HG03066 (cell line): ENCODE data around the gene CDK5RAP3.
A peak's percentile ranks its signal among the peaks of the same experiment; 100 is the strongest.

Experiments used
- ATAC-seq: cut with Tn5 transposase; IDR thresholded peaks from one replicate; pipeline ENCODE4 v1.9.1; 2021; ENCODE audit warnings: low read depth; ENCODE audit not compliant: unreplicated experiment

Gene CDK5RAP3

DNA sequence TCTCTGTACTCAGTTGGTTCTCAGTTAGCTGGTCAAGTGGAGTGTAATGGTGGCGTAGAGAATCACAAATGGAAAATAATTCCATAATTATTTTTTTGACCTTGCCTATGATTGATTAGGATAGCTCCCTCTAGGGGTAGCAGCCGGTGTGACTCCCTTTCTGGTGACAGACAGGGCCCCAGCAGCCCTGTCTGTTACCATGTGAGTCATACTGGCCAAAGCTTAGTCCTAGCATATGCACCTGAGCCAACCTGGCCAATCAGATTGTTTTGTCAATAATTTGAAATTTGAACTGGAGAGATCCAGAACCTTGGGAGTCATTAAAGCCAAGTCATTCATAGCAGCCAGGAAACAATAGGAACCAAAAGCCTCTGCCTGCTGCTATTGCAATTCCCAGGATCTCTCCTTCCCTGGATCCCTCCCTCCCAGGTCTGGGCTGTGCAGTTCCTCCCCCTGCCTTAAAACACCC, 23.9 kb upstream of the CDK5RAP3 start:
- ATAC-seq, result no peak

DNA sequence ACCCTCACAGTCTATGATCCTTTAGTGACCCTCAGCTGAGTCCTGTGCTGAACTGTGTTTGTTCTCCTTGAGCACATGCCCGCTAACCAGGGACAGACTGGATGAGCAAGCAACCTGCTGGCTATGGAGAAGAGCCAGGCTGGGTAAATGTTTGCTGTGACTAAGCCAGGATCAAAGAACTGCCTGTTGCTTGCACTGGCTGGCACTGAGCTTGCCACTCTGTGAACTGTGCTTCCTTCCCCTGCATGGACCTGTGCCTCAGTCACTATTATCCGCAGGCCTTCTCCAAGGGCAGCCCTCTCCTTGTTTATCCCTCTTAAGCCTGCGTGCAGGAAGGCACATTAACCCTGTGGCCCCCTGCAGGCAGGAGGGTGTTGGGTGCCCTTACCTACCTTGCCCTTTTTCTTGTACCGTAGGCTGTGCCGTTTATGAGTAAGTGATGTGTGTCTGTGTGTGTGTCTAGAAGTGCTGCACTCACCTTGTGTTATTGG, 22.2 kb upstream of the CDK5RAP3 start:
- ATAC-seq, result no peak

- ATAC-seq, result peak; percentile 61
Observed at GRCh38 chr17:47949197-47949759, 21.6 kb upstream of the CDK5RAP3 start.

DNA sequence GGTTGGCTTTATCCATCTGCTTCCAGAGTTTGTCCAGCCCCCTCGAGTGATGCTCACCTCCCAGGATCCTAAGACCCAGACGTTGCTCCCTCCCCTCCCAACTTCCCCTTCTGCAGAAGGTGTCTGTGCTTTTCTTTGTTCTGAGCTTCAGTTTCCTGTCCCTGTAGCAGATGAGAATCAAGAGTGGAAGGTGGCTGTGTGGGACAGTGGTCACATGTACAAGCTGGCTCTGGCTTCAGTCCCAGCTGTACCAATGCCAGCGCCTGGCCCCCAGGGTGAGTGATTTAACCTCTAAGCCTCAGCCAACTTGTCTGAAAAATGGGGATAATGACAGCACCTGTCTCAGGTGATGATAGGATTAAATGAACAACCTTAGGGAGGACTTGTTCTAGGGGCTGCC, 21.0 kb upstream of the CDK5RAP3 start:
- no peak for ATAC-seq

DNA sequence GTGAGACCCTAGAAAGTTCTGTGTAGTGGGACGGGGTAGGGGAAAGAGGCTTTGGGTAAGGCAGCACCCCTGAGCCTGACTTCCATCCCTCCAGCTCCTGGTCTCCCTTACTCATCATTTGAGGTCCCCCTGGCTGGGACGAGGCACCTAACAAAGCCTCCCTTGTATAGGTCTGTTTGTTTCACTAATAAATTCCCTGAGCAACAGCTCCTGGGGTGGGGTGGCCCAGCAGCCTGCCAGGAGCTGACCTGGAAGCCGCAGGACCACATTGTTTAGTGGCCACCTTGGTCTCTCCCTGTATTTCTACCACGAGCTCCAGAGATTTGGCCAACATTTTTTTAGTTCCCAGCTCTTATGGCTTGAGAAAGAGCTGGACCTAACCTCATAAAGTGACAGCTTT, 20.5 kb upstream of the CDK5RAP3 start:
- no peak for ATAC-seq

GRCh38 chr17:47952171-47953021, 18.5 kb upstream of the CDK5RAP3 start:
- no peak for ATAC-seq

GRCh38 chr17:47953909-47954308, 17.0 kb upstream of the CDK5RAP3 start:
- ATAC-seq, result no peak

GRCh38 chr17:47955497-47956461, 15.1 kb upstream of the CDK5RAP3 start:
- no peak for ATAC-seq

- no peak for ATAC-seq
Observed at GRCh38 chr17:47956791-47957590, 13.9 kb upstream of the CDK5RAP3 start.

GRCh38 chr17:47957591-47958490, 13.1 kb upstream of the CDK5RAP3 start, which contains the start of gene PRR15L:
PRR15L (minus strand) TSS chr17:47957883; CDS start chr17:47953234, 4,649 bp downstream.
- no peak for ATAC-seq

GRCh38 chr17:47959825-47960655, 10.9 kb upstream of the CDK5RAP3 start:
- ATAC-seq, result no peak

GRCh38 chr17:47961406-47961805, 9.5 kb upstream of the CDK5RAP3 start:
- no peak for ATAC-seq

DNA sequence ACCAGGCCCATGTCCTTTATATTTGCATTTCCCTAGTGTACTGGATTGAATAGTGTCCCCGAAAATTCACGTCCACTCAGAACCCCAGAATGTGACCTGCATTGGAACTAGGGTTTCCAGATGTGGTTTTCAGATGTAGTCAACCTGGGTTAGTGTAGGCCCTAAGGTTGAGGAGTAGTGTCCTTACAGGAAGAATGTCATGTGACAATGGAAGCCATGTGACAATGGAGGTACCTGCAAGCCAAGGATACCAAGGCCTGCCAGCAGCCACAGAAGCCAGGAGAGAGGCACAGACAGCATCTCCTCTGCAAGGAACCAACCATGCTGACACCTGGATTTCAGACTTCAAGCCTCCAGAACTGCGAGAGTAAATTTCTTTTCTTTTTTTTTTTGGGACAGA, 8.0 kb upstream of the CDK5RAP3 start:
- no peak for ATAC-seq

GRCh38 chr17:47964856-47965255, 6.1 kb upstream of the CDK5RAP3 start:
- ATAC-seq, result no peak

GRCh38 chr17:47966079-47966519, 4.8 kb upstream of the CDK5RAP3 start:
- no peak for ATAC-seq

DNA sequence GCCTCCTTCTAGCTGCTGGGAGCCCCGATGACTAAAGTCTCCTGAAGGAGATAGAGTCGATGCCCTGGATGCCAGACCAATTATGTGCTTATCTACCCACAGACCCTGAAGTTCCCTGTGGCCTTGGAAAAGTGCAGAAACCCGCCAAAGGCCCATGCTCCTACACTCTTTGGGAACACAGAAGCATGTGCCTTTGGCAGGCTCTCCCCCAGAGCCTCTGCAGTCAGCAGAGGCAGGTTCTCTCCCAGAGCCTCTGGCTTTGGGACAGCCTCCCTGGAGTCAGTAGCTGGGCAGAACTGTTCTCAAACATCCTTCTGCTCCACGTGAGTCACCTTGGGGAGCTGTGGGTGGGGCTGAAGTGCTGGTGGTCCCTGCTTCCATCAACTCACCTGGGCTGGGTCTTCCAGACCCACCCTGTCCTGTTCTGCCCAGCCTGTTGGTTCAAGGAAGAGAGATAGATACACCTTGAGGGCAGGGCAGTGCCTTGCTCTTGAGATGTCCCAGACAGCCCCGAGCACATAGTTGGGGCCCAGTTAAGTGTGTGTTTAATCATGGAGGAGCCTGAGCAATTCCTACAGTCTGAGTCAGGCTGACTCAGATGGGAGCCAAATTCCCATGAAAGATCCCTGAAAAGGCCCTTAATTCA, 3.2 kb upstream of the CDK5RAP3 start:
- no peak for ATAC-seq

- no peak for ATAC-seq
Observed at GRCh38 chr17:47968836-47969235, 2.1 kb upstream of the CDK5RAP3 start.
